Measurements from ENCODE around the gene ST3GAL3. TPM values are rescaled to one million over a fixed set of nuclear protein-coding genes. Genes with fewer than 3 reads are reported as not detected.

Gene ST3GAL3
- total RNA-seq, 1 donor from 2014 or later, result 5.5 TPM

DNA sequence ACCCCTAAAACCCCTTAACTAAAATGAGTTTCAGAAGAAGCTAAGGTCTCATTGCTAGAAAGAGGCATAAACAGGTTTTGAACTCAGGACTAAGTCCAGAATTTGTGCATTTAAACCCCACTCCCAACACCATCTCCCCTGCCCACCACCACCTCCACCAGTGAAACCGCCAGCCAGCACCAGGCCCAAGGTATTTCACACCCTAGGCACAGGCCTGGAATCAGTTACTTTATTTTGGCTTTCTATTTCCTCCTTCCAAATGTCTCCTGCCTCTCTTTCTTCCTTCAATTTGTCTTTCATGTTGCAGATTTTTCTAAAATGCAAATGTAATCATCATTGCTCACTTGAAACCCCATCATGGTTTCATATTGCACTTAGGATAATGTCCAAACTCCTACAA is 237.5 kb downstream of the ST3GAL3 start:
- no peak for ATAC-seq

DNA sequence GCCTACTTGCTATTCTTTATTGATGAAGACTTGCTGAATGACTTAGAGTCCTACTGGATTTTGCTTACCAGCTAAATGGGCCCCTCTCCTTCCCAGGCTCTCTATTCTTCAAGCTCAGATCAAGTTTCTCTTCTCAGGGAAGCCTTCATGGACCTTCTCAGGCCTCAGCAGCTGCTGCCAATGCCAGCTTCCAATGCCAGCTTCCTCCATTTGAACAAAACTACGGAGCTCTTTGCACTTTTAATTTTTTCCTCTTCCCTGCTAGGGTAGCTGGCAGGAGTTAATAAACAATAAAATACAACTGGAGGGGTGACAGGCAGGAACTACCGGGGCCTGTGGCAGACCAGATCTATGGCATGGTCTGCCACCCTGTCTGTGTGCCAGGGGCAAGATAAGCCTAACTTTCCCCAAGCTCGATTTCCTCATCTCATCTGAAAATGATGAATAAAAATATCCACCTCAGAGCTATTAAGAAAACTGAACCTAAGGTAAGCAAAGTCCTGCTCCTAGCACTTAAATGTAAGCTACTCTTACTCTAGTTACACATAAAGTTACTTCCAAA is 238.4 kb downstream of the ST3GAL3 start:
- ATAC-seq, result no peak

DNA sequence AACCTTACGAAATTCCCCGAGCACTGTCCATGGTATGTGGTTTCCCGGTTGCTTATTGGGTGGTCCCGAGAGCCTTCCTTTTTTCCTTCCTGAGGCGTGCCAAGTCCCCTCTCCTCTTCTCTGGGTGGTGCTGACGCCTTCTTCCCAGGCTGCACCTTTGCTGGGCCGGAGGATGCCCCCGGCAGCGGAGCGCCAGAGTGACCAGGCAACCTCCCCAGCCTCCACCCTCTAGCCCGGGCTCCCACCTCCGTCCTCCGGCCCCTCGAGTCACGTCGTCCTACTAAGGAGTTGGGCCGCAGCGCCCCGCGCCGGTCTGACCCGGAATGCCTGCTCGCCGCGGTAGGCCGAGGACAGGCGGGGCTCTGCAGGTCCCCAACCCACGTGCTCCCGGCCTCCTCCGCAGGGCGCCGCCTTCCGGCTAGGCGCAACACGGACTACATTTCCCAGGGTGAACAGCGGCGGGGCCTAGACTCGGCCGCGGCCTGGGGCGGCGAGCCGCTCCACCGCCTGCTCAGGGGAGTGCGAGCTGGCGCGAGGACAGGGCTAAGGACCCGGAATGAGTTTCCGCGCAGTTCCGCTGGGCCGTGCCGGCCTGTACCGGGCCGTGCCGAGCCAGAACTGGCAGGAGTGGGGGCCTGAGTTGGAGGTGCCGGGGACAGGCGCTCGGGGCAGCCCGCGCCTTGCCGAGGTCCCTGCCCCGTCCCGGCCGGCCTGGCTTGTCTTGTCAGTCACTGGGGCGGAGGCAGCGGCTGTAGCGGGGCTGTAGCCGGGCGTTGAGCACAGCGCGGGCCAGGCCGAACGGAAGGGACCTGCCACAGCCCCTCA is 239.1 kb downstream of the ST3GAL3 start, which contains the start of gene IPO13:
TSS of gene IPO13 (plus strand) at position 715 of the 825 bp plus-strand sequence. CDS start 651 bp downstream, outside the sequence.
- peak; percentile 98 for ATAC-seq

DNA sequence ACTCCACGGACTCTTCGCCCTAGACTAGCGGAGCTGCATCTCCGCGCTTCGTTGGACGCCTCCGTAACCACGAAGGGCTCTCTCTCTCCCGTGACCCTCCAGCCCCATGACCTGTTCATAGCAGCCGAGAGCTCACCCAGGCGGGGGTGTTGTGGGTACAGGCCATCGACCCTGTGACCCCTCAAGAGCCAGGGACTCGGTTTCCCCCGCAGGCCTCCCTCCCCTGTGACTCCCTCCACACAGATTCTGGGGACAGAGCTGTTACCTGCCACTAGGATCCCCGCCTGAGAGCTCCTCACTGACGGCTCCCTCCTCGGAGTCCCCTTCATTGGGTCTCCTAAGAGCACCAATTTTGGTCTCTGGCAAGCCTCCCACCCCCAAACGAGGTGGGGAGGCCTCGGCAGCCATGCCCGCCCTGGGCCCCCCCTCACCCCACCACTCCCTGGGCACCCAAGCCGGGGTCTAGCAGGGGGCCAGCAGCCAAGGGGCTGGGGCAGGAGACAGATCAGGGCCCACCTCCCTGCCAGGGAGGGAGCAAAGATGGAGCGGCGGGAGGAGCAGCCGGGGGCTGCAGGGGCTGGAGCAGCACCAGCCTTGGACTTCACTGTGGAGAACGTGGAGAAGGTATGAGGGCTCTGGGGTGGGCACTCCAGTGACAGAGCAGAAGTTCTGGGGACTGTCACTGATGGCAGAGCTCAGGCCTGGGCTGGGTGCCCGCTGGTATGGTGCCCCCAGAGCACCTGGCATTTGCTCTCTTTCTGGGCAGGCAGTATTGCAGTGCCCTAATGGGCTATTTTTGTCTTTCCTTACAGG is 239.9 kb downstream of the ST3GAL3 start:
- ATAC-seq, result peak; percentile 0

DNA sequence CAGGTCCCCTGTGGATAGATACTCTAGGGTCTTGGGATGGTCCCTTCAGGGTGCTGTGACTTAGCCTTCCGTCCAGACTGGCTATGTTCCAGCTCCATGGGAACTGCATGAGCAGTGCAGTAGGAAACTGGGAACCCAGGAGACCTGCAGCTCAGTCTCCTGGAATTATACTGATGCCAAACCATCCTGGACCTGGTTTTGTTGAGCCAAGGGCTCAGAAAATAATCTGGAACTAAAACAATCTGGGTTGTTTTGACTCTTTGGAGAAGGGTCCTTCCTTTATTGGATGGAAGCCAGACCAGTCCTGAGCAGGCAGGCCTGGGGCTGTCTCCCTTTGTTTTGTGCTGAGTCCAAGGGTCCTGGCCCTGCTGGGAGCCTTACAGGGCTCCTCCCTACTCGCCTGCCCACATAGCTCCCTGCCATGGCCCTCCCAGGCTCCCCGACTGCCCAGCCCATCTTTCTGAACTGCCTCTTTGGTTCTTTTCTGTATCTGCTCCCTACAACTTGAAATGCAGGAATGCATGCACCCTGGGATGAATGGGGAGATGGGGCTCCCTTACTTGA is 240.6 kb downstream of the ST3GAL3 start:
- no peak for ATAC-seq

DNA sequence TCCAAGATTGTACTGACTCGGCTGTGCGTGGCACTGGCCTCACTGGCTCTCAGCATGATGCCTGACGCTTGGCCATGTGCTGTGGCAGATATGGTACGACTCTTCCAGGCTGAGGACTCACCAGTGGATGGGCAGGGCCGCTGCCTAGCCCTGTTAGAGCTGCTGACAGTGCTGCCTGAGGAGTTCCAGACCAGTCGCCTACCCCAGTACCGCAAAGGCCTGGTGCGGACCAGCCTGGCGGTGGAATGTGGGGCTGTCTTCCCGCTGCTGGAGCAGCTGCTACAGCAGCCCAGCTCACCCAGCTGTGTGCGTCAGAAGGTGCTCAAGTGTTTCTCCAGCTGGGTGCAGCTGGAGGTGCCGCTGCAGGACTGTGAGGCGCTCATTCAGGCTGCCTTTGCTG is 242.3 kb downstream of the ST3GAL3 start:
- no peak for ATAC-seq

DNA sequence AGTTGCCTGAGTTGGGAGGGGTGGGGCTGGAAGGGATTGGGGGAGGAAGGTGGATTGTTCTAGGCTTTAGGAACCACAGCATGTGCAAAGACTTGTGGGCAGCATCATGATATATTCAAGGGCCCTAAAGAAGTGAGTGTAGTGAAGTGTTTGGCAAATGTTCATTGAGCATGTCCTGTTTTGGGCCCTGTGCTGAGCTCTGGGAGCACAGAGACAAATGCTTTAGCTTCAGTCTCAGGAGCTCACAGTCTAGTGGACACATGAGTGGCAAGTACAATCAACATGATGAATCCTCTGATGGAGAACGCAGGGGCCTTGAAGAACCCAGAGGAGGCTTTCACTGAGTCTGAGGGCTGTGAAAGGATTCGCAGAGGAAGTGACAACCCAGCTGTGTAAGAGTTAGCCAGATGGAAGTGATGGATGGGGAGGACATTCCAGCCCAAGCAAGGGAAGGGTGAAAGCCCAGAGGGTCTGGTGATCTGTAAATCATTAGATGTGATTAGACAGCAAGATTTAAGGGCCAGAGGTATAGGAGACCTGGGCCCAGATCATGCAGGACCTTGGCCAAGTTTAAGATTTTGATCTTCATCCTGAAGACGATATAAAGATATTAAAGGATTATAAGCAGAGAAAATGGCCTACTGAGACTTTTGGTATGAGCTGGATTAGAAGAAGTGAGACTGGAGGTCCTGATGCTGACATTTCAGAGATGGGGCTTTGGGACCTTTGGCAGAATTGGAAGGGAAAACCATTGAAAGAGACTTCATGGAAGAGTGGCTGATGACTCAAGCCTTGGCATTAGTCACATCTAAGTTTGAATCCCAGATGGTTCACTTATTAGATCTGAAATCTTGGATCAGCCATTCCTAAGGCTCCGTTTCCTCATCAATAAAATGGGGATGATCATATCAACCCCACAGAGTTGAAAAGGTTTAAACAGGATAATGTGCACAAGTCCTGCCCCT is 244.0 kb downstream of the ST3GAL3 start:
- no peak for ATAC-seq

DNA sequence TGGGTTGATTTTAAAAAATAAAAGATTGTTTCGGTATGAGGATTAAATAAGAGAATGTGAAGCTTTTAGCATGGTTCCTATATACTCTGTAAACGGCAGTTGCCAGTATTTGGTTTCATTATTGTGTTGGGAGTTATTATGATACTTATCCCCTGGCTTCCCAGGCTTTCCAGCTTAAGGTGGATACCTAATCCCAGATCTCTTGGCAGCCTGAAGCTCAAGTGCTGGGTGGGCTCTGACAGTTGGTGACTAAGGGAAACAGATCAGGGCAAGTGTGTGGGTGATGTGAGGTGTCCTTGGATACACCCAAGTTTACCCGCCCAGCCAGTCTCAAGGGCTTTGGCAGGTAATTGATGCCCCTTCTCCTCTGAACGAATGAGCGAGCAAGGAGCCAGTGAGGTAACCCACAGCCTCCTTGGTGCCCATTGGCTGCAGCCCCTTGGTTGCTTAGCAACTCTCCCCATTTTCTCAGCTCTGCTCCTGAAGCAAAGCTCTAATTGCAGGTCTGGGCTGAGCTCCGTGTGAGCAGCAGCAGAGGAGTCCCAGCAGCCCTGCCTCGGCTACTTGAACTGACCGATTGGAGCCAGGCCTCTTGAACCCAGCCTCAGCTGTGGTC is 245.5 kb downstream of the ST3GAL3 start:
- peak; percentile 47 for ATAC-seq

DNA sequence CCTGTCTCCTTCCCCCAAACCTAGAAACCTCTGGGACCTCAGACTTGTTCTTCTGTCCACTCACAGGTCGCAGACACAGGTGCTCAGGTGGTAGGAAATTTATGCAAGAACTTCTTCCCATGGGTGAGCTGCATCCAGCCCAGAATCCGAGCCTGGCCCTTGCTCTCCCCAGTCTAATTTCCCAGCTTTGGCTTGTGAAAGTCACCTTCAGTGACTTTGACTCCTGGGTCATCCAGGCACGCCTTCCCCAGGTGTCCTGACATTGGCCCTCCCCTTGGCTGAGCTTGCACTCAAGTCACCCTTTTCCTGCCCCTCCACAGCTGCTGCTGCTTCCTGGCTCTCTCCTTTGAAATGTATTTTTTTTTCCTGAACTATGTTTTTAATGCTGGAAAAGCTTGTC is 246.0 kb downstream of the ST3GAL3 start:
- no peak for ATAC-seq

DNA sequence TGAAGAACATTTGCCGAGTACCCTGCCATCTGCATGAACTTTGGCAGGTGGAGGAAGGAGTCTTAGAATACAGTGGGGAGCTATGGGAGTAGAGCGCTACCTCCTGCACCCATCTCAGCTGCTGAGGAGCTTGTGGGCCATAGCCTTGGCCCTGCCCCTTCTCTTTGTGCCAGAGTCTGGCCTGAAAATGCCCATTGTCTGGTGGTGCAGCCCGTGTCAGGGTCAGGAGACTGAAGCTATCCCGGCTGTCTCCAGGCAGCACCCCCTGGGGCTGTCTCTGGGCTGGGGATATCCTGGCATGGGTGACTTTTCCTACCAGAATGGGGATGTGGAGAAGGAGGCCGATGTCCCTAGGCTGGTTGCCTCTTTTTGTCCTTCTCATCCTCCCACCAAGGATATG is 246.7 kb downstream of the ST3GAL3 start:
- ATAC-seq, result no peak

DNA sequence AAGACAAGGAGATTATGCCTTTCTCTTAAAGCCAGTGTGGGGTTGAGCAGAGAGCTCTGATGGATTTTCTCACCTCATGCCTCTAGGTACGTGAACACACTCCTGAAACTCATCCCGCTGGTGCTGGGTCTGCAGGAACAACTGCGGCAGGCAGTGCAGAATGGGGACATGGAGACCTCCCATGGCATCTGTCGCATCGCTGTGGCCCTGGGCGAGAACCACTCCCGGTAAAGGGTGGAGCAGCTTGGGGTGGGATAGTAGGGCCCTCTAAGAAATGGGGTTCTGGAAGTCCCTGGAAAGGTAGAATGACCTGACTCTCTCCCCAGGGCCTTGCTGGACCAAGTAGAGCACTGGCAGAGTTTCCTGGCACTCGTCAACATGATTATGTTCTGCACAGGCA is 248.9 kb downstream of the ST3GAL3 start:
- no peak for ATAC-seq

DNA sequence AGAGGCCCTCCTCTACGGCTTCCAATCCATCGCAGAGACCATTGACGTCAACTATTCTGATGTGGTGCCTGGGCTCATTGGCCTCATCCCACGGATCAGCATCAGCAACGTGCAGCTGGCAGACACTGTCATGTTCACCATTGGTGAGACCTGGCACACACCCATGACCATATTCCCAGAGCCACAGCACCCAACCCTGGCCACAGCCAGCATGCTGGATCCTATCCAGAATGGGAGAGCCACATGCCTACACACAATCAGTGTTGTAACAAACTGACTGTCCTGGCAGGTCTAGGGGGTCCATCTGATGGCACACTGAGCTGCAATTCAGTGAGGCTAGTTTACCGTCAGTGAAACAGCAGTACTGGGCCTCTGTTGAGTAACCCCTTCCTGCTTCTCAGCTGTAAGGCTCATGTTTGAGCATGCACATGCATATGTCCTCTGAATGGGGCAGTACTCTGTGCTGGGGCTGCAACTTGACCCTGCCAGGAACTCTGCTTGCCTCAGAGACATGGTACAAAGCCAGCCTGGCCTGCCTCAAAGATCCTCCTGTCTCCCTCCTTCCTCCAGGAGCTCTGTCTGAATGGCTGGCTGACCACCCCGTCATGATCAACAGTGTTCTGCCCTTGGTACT is 250.2 kb downstream of the ST3GAL3 start:
- peak; percentile 54 for ATAC-seq

DNA sequence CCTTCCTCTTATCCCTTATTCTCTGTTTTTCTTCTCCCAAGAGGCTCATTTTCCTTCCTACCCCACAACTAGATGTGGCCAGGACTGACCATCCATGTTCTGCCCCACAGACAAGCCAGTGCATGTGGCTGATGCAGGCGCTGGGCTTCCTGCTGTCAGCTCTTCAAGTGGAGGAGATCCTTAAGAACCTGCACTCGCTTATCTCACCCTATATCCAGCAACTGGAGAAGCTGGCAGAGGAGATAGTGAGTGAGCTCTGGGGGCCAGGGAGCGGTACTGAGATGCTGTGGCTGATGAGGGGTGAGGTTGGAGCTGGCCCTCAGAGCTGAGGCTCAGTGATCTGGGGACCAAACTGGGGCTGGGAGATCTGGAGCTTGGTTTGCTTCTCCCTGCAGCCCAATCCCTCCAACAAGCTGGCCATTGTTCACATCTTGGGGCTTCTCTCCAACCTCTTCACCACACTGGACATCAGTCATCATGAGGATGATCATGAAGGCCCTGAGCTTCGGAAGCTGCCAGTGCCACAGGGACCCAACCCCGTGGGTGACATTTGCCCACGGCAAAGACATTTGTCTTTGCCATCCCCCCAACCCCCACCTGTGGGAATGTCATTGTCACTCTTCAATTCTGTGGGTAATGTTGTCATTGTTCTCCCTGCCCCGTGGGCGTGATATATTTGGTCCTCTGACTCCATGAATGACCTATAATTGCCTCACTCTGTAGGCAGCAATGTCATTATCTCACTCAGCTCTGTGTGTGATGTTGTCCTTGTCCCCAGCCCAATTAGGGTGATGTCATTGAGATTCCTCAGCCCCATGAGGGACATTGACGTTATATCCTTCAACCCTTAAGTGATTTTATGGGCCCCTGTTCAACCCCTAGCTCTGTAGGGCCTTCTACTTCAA is 251.3 kb downstream of the ST3GAL3 start:
- no peak for ATAC-seq

DNA sequence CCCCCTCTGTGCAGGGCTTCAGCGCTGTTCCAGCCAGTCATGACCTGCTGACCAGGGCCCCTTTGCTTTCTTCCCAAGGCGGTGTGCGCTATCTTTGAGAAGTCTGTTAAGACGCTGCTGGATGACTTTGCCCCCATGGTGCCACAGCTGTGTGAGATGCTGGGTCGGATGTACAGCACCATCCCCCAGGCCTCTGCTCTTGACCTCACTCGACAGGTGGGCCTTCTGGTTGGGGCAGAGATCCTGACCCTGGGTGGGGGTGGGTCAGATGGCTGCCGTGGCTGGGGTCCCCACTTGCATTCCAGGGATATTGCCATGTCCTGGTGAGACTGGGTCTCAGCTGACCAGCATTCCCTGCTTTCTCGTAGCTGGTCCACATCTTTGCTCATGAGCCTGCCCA is 253.5 kb downstream of the ST3GAL3 start:
- no peak for ATAC-seq

DNA sequence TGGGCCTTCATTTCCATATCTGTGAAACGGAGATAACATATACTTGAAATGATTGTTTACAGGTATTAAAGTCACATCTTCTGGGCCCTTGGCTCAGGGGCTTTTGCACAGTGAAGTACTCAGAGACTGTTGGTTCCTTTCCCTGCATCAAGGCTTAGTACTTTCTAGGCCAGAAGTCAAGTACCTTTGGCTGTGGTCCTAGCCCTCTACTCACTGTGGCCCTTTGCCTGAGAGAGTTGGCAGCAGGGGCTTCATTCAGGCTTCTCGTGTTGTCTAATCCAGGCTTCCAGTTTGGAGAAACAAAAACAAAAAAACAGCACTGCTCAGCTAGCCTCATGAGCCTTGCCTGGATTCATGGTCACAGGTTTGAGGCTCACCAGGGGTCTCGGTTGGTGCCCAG is 254.4 kb downstream of the ST3GAL3 start:
- no peak for ATAC-seq

DNA sequence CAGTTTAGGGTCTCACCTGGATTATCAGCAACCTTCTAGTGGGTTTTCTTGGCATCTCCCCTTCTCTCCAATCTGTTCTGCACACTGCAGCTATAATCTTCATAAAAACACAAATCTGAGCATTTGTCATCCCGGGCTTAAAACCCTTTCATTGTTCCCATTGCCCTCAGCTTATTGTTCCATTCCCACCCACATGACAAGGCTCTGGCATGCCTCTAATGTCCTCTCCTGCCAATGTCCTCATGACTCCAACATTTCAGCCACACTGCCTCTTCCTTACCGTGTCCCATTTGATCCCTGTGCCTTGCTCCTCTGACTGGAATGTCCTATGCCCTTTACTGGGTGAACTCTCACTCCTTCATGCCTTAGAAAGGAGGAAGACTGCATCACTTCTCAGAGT is 255.0 kb downstream of the ST3GAL3 start:
- no peak for ATAC-seq

DNA sequence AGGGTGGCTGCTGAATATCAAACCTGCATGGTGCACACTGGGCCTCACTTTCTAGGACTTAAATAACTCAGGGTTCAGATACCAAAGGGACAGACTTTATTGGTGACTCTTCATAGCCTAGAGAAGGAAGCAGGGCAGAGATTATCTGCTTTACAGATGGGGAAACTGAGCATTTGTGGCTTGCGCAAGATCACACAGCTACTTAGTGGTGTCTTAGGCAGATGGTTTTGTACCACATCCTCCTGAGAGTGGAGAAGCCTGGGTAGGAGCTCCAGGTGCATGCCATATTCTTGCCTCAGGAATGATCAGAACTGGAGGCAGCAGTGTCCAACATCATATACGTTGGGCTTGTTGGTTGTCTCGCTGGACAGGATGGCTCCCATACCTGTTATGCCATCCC is 255.7 kb downstream of the ST3GAL3 start:
- no peak for ATAC-seq

DNA sequence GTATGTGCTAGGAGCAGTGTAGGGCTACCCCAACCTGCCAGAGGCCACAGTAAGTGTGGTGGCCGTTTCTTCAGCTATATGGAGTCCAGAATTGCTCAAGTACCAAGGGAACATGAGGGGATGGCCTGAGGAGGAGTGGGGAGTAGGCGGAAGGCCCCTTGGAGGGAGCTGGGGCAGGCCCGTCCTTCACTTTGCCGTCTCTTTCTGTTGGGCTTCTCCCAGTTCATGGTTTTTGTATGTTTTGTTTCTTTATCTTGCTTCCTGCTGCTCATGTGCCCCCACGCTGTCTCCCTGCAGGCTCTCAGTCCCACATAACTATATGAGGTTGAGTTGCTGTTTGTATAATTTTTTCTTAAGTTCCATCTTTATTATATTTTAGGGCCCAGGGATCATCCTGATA is 256.6 kb downstream of the ST3GAL3 start:
- no peak for ATAC-seq

DNA sequence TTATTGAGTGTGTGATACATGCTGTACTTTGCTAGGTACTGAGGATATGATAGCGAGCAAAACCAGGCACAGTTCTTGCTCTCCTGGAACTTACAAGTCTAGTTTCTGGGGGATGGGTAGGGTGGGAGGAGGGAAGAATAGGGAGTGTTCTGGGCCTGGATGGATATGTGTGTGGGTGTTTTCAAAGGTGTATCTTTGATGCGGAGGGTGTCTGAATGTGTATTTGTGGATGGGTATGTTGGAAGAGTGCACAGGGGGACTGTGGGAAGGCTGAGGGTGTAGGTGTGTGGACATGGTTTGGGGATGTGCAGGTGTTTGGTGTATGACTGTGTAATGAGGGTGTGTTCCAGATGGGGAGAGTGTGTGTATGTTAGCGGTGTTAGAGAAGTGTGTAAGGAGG is 258.0 kb downstream of the ST3GAL3 start:
- no peak for ATAC-seq
